ENCODE measurements around the gene MAP4K4.

MAP4K4 gene

GRCh38 chr2:101820519-101820918 lies 123.0 kb downstream of the MAP4K4 start:
- no peak for FAIRE-seq

- no peak for FAIRE-seq
These were observed 123.7 kb downstream of the MAP4K4 start for GRCh38 chr2:101821059-101821805.

- FAIRE-seq: no peak
These were observed 124.4 kb downstream of the MAP4K4 start for GRCh38 chr2:101821828-101822458.

GRCh38 chr2:101823347-101823791 lies 125.9 kb downstream of the MAP4K4 start:
- no peak for FAIRE-seq

GRCh38 chr2:101823859-101824258 lies 126.4 kb downstream of the MAP4K4 start:
- no peak for FAIRE-seq

GRCh38 chr2:101826716-101827115 lies 129.2 kb downstream of the MAP4K4 start:
- FAIRE-seq: no peak

- no peak for FAIRE-seq
These were observed 129.7 kb downstream of the MAP4K4 start for GRCh38 chr2:101827246-101827645.

- FAIRE-seq: no peak
These were observed 130.8 kb downstream of the MAP4K4 start for GRCh38 chr2:101828257-101828656.

GRCh38 chr2:101828673-101829334 lies 131.3 kb downstream of the MAP4K4 start:
- FAIRE-seq: no peak

GRCh38 chr2:101829429-101829828 lies 131.9 kb downstream of the MAP4K4 start:
- FAIRE-seq: no peak

- FAIRE-seq: no peak
These were observed 132.6 kb downstream of the MAP4K4 start for GRCh38 chr2:101830146-101830545.

- FAIRE-seq: no peak
These were observed 133.0 kb downstream of the MAP4K4 start for GRCh38 chr2:101830555-101830954.

- peak; percentile 54 for FAIRE-seq
These were observed 133.9 kb downstream of the MAP4K4 start for GRCh38 chr2:101831351-101831865.

- peak; percentile 54 for FAIRE-seq
These were observed 134.6 kb downstream of the MAP4K4 start for GRCh38 chr2:101832114-101832513.

- no peak for FAIRE-seq
These were observed 136.5 kb downstream of the MAP4K4 start for GRCh38 chr2:101833890-101834523.

GRCh38 chr2:101837354-101837753 lies 139.8 kb downstream of the MAP4K4 start:
- no peak for FAIRE-seq

GRCh38 chr2:101841679-101842327 lies 144.3 kb downstream of the MAP4K4 start:
- no peak for FAIRE-seq

GRCh38 chr2:101842471-101842870 lies 145.0 kb downstream of the MAP4K4 start:
- FAIRE-seq: no peak

- no peak for FAIRE-seq
These were observed 145.5 kb downstream of the MAP4K4 start for GRCh38 chr2:101843048-101843447.

- FAIRE-seq: no peak
These were observed 146.0 kb downstream of the MAP4K4 start for GRCh38 chr2:101843471-101843870.

GRCh38 chr2:101844055-101844635 lies 146.6 kb downstream of the MAP4K4 start:
- no peak for FAIRE-seq

- no peak for FAIRE-seq
These were observed 149.5 kb downstream of the MAP4K4 start for GRCh38 chr2:101846973-101847372.

Data from TTC549 (cell line).